Transverse colon (tissue), 4 donors: ENCODE data around the gene CPEB3. TPM values are rescaled to one million over a fixed set of nuclear protein-coding genes. Genes with fewer than 3 reads are reported as not detected.
"Not testable (repeated sequence)": the region's sequence is repeated elsewhere in the genome, so short reads cannot be mapped to it uniquely, and the experiment has no call there.

Experiments used
- DNase-seq: peaks from one replicate; pipeline ENCODE4 v3.0.0-alpha.2; 2019
- H3K27ac ChIP-seq, 4 donors: fragments of 200-600 bp; sonication (generic); 2 replicates each; pipeline ENCODE4 v1.5.1; 2016 to 2018; ENCODE audit warnings: inconsistent platforms in 4 of 4
- H3K27me3 ChIP-seq: fragments of 200-600 bp; sonication (generic); 2 replicates; pipeline ENCODE4 v1.5.1; 2017; ENCODE audit warnings: inconsistent platforms
- H3K36me3 ChIP-seq, 4 donors: fragments of 200-600 bp; sonication (generic); 2 replicates each; pipeline ENCODE4 v1.5.1; 2017 to 2019; ENCODE audit warnings: inconsistent platforms in 4 of 4
- H3K4me1 ChIP-seq, 4 donors: fragments of 200-600 bp; sonication (generic); 2 replicates each; pipeline ENCODE4 v1.5.1; 2017 to 2020; ENCODE audit warnings: inconsistent platforms in 4 of 4
- H3K4me3 ChIP-seq, 4 donors: fragments of 200-600 bp; sonication (generic); 1 replicate in 1 of 4; 2 replicates in 3 of 4; pipeline versions ENCODE4 v1.5.1 to v1.6.1; 2017 to 2019; ENCODE audit warnings: inconsistent platforms in 4 of 4
- H3K9me3 ChIP-seq, 2 donors: fragments of 200-600 bp; sonication (generic); 2 replicates each; pipeline ENCODE4 v1.5.1; 2017 to 2019; ENCODE audit warnings: inconsistent platforms in 2 of 2
- EP300 ChIP-seq: sonication (generic); formaldehyde crosslinking; IDR thresholded peaks from one replicate; pipeline ENCODE4 v1.6.1; 2017; ENCODE audit warnings: antibody characterized with exemption, low read depth
- POLR2A ChIP-seq: fragments of 450-650 bp; IDR thresholded peaks from one replicate; pipeline ENCODE4 v1.6.1; 2016; ENCODE audit warnings: antibody characterized with exemption, mild to moderate bottlenecking, moderate library complexity
- POLR2AphosphoS5 ChIP-seq, 3 donors: sonication (generic); formaldehyde crosslinking; IDR thresholded peaks; one replicate each; pipeline ENCODE4 v1.6.1; 2016; ENCODE audit warnings: antibody characterized with exemption in 3 of 3
- WGBS, 2 donors: methylation state at CpG; one replicate each; pipeline ENCODE4 v1.1.5; 2018; ENCODE audit warnings: low coverage in 1 of 2; 5-methylcytosine and 5-hydroxymethylcytosine counted together
- in situ Hi-C, 4 donors: fragments of 200-750 bp; cut with MboI; loops; one replicate each; pipeline versions ENCODE4 v1.15.0 to v1.15.1; 2017; ENCODE audit warnings: low sequenced_read_pairs in 3 of 4, low pct_ligation_motif_present in 1 of 4, low pct_unique_long_range_greater_than_20kb in 1 of 4
- intact Hi-C: fragments of 100-400 bp; cut with DNase I; formaldehyde crosslinking; loops from one replicate; pipeline ENCODE4 v1.15.1; 2023; ENCODE audit warnings: low total_unique reads
- total RNA-seq, 4 donors: library from RNA; depleted of rRNA; stranded (reverse); fragments of >200 nt; gene quantifications; one replicate each; pipeline ENCODE4 v1.1.0, GENCODE V29; 2016
- TF ChIP-seq, protein P1 (sequence below), 5 experiments: fragments of 200-600 bp in 3 of 5; fragments of 450-650 bp in 2 of 5; sonication (generic) in 3 of 5; IDR thresholded peaks; 1 replicate in 2 of 5; 2 replicates in 3 of 5; pipeline ENCODE4 v1.5.1; 2016 to 2017; ENCODE audit warnings: antibody characterized with exemption in 5 of 5, inconsistent platforms in 3 of 5, mild to moderate bottlenecking in 2 of 5, moderate library complexity in 1 of 5

The CPEB3 gene
- total RNA-seq, 4 donors from 2014 or later, result 10.9 to 24.3 (median 13.1) TPM

DNA sequence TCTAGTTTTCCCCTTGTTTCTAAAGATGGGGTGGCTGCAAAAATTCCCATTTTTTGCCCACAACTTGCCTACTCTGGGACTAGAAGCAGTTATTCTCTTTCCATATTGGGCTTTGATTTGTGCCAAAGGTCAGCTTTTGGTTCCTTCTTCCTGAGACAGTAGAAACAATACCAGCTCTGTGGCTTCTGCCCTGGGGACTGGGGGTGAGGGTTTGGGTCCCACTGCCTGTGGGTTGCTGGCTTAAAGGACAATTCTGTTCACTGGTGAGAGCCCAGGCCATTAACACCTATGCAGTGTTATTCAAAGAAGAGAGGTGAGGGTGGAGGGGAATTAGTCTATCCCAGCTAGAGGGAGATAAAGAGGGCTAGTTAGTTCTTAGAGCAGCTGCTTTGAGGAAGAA, 171.5 kb downstream of the CPEB3 start:
- Histone ChIP-seq H3K27me3 (no peaks in the 10 kb centered on the region), H3K36me3 (no peaks in the 10 kb centered on the region), H3K9me3 (no peaks in the 10 kb centered on the region), H3K4me3 (no peak overlapping the region), H3K27ac (no peak overlapping the region), H3K4me1 (peaks cover 19 to 34% (median 22%) of the 10 kb centered on the region in 4 donors)
- intact Hi-C loops (no loop called here), in situ Hi-C loops (no loop called here)
- DNase-seq, result no peak
- TF ChIP-seq EP300 (no peak), POLR2AphosphoS5 (IDR thresholded peaks at IDR 0.05) (no peak), POLR2A (no peak)
- TF ChIP-seq, protein P1, sequence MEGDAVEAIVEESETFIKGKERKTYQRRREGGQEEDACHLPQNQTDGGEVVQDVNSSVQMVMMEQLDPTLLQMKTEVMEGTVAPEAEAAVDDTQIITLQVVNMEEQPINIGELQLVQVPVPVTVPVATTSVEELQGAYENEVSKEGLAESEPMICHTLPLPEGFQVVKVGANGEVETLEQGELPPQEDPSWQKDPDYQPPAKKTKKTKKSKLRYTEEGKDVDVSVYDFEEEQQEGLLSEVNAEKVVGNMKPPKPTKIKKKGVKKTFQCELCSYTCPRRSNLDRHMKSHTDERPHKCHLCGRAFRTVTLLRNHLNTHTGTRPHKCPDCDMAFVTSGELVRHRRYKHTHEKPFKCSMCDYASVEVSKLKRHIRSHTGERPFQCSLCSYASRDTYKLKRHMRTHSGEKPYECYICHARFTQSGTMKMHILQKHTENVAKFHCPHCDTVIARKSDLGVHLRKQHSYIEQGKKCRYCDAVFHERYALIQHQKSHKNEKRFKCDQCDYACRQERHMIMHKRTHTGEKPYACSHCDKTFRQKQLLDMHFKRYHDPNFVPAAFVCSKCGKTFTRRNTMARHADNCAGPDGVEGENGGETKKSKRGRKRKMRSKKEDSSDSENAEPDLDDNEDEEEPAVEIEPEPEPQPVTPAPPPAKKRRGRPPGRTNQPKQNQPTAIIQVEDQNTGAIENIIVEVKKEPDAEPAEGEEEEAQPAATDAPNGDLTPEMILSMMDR (IDR thresholded peaks at IDR 0.05), result no peak

DNA sequence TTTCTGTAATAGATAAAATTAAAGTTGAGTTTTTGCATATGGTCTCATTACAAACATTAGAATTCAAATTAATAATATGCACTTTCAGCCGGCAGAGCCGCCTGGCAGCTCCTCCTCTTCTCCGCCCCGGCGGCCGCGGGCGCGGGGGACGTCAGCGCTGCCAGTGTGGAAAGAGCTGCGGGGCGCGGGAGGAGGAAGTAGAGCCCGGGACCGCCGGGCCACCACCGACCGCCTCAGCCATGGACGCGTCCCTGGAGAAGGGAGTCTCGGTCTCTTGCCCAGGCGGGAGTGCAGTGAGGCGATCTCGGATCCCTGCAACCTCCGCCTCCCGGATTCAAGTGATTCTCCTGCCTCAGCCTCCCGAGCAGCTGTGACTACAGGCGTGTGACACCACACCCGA, 176.0 kb downstream of the CPEB3 start:
- peak; percentile 25 for DNase-seq
- 83% methylated on average over 25 of the region's 30 CpGs; no CpG with 5 or more reads in 1 of the 2 donors for WGBS, 2 donors

DNA sequence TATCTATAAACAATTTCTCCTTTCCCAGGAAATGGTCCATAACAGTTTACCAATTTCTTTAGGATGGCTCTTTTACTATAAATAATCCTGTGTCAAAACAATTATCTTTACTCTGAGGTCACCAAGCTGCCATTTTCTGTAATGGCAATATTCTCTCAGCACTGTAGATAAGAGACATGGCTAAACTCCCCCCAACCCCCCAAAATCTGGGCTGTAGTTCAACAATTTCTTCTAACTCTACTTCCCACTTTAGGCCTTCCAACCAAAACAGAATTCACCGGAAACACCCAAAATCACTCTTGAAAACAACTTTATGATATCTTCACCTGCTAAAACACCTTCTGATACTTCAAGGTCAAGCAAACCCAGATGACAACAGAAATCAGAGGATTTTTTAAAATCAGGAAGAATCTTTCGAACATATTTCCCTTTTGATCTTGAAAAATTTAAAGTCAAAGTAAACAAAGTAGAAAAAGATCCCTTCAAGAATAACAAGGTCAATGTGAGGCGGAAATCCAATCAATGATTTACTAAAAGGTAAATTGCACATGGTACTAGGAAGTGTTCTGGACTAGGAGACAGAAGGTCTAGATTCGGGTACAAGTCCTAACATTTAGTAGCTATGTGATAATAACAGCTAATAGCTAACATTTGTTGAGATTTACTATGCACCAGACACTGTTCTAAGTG, 176.8 kb downstream of the CPEB3 start:
- DNase-seq, result no peak
- Histone ChIP-seq H3K4me3 (no peak overlapping the region), H3K4me1 (peaks cover 0 to 10% (median 4%) of the 10 kb centered on the region in 4 donors), H3K27ac (no peak overlapping the region), H3K36me3 (no peaks in the 10 kb centered on the region), H3K9me3 (no peaks in the 10 kb centered on the region), H3K27me3 (no peaks in the 10 kb centered on the region)
- TF ChIP-seq EP300 (no peak), POLR2A (no peak), POLR2AphosphoS5 (IDR thresholded peaks at IDR 0.05) (no peak)
- TF ChIP-seq, protein P1 (IDR thresholded peaks at IDR 0.05), result no peak
- intact Hi-C loops, result no loop called here
- in situ Hi-C loops, result no loop called here
- WGBS, 2 donors, result 66 to 71% methylated on average over 4 of the region's 4 CpGs

More for the DNA sequence above, 176.0 kb downstream of the CPEB3 start:
- H3K4me3 ChIP-seq, H3K36me3 ChIP-seq, H3K4me1 ChIP-seq, H3K27ac ChIP-seq, intact Hi-C loops, H3K9me3 ChIP-seq, H3K27me3 ChIP-seq, in situ Hi-C loops: not testable (repeated sequence)

DNA sequence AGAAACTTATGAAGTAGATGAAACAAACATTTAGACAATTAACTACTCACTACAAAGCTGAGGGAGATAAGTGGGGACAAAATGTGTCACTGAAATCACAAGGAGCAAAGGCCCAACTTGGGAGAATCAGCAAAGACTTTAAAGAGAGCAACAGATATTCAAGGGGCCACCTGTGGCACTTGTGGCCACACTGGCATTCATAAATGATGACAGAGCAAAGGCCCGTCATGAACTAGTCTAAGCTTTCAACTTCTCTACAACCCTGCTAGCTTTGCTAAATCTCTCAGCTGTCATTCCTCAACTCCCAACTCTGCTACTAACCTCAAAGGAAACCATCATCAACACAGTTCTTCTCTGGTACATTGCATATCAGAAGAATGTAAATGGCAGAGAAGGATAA, 178.4 kb downstream of the CPEB3 start:
- Histone ChIP-seq H3K4me1 (peaks cover 0 to 10% (median 4%) of the 10 kb centered on the region in 4 donors), H3K27ac (no peak overlapping the region), H3K9me3 (no peaks in the 10 kb centered on the region), H3K36me3 (no peaks in the 10 kb centered on the region), H3K4me3 (no peak overlapping the region), H3K27me3 (no peaks in the 10 kb centered on the region)
- WGBS, 2 donors, result 83 to 88% methylated on average over 1 of the region's 1 CpG
- DNase-seq, result no peak
- intact Hi-C loops, result no loop called here
- no peak for TF ChIP-seq POLR2A
- TF ChIP-seq, protein P1 (IDR thresholded peaks at IDR 0.05), result no peak
- no peak for TF ChIP-seq POLR2AphosphoS5 (IDR thresholded peaks at IDR 0.05)
- TF ChIP-seq EP300, result no peak
- in situ Hi-C loops, result no loop called here

DNA sequence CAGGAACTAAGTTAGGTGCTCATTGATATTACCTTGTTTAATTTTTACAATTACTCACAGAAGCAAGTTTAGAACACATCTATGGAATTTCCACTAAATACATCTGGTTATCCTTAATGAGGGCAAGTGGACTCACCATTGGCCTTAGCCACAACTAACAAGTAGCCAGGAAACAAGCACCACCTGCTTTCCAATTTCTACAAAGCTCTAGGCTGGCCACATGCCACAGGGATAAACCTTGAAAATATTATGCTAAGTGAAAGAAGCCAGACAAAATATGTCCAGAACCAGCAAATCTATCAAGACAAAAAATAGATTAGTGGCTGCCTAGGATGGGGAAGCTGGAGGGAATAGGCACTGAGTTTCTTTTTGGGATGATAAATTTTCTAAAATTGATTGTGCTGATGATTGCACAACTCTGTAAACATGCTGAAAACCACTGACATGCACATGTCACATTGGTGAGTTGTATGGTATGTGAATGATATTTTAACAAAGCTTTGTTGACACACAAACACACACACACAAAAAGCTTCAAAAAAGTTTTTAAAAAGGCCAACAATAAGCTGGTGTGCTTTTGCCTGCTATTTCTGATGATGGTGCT, 179.4 kb downstream of the CPEB3 start:
- DNase-seq, result no peak
- TF ChIP-seq POLR2AphosphoS5 (IDR thresholded peaks at IDR 0.05), result no peak
- TF ChIP-seq, protein P1 (IDR thresholded peaks at IDR 0.05), result no peak
- TF ChIP-seq POLR2A, result no peak
- no peak for TF ChIP-seq EP300
- in situ Hi-C loops (no loop called here), intact Hi-C loops (no loop called here)
- Histone ChIP-seq H3K27ac (no peak overlapping the region), H3K36me3 (no peaks in the 10 kb centered on the region), H3K9me3 (no peaks in the 10 kb centered on the region), H3K4me3 (no peak overlapping the region), H3K27me3 (no peaks in the 10 kb centered on the region), H3K4me1 (peaks cover 0 to 10% (median 4%) of the 10 kb centered on the region in 4 donors)
